Heart left ventricle (tissue), 16 donors: ENCODE measurements around the gene CCNB2. TPM values are rescaled to one million over a fixed set of nuclear protein-coding genes. Genes with fewer than 3 reads are reported as not detected.
"Not testable (repeated sequence)": the region's sequence is repeated elsewhere in the genome, so short reads cannot be mapped to it uniquely, and the experiment has no call there.

Experiments used
- ATAC-seq, 4 donors: fragments of 200-7000 bp; cut with Tn5 transposase; one replicate each; pipeline ENCODE4 v1.9.1; 2020 to 2022; ENCODE audit warnings: moderate library complexity in 4 of 4, mild to moderate bottlenecking in 3 of 4, moderate number of reproducible peaks in 1 of 4
- DNase-seq, 5 donors: peaks; one replicate each; pipeline ENCODE4 v3.0.0-alpha.2; 2020
- H3K27ac ChIP-seq, 12 donors: fragments of 200-600 bp; sonication (generic) in 4 of 12; one replicate each; pipeline versions ENCODE4 v1.5.0 to v1.8.0; 2016 to 2022; ENCODE audit warnings: mild to moderate bottlenecking in 2 of 12
- H3K27me3 ChIP-seq, 9 donors: fragments of 200-600 bp; sonication (generic) in 2 of 9; one replicate each; pipeline versions ENCODE4 v1.5.1 to v1.8.0; 2016 to 2022; ENCODE audit warnings: mild to moderate bottlenecking in 3 of 9
- H3K36me3 ChIP-seq, 9 donors: fragments of 200-600 bp; sonication (generic) in 2 of 9; one replicate each; pipeline versions ENCODE4 v1.5.0 to v1.8.0; 2018 to 2022; ENCODE audit warnings: mild to moderate bottlenecking in 2 of 9
- H3K4me1 ChIP-seq, 12 donors: fragments of 200-600 bp; sonication (generic) in 4 of 12; one replicate each; pipeline versions ENCODE4 v1.5.0 to v1.8.0; 2016 to 2022; ENCODE audit warnings: mild to moderate bottlenecking in 3 of 12
- H3K4me3 ChIP-seq, 12 donors: fragments of 200-600 bp; sonication (generic) in 4 of 12; one replicate each; pipeline versions ENCODE4 v1.5.0 to v1.8.0; 2017 to 2022; ENCODE audit warnings: mild to moderate bottlenecking in 9 of 12, moderate library complexity in 4 of 12
- H3K9me3 ChIP-seq, 12 donors: fragments of 200-600 bp; sonication (generic) in 4 of 12; one replicate each; pipeline versions ENCODE4 v1.5.0 to v1.8.0; 2016 to 2022; ENCODE audit warnings: mild to moderate bottlenecking in 1 of 12
- CTCF ChIP-seq, 12 donors: fragments of 200-600 bp; sonication (generic) in 4 of 12; IDR thresholded peaks; one replicate each; pipeline versions ENCODE4 v1.5.0 to v1.8.0; 2018 to 2022; ENCODE audit warnings: antibody characterized with exemption in 12 of 12, mild to moderate bottlenecking in 5 of 12
- POLR2A ChIP-seq, 2 donors: fragments of 450-650 bp; IDR thresholded peaks; one replicate each; pipeline ENCODE4 v1.6.1; 2017; ENCODE audit warnings: antibody characterized with exemption in 2 of 2, mild to moderate bottlenecking in 2 of 2, moderate library complexity in 2 of 2
- WGBS, 4 donors: extraction: QIAGEN DNeasy Blood & Tissue Kit in 2 of 4; methylation state at CpG; one replicate each; pipeline versions ENCODE4 v1.1.5 to v1.1.7; 2013 to 2018; 5-methylcytosine and 5-hydroxymethylcytosine counted together
- intact Hi-C, 10 donors: fragments of 100-400 bp; cut with DNase I; formaldehyde crosslinking; loops; one replicate each; pipeline versions ENCODE4 v1.11.1 to v1.14.2; 2022
- polyA plus RNA-seq, 2 donors: library from polyadenylated mRNA; stranded (reverse); fragments of 200-250 nt; gene quantifications; one replicate each; pipeline ENCODE4 v1.2.3, GENCODE V29; 2013
- total RNA-seq, 9 donors: library from RNA; depleted of rRNA in 2 of 9; stranded (reverse); fragments of >200 nt in 2 of 9; fragmentation: NEBNext Ultra II Directional in 3 of 9; extraction: Animal tissue kit (Norgen Biotek cat#: 25700) in 3 of 9; gene quantifications; one replicate each; pipeline versions ENCODE4 v1.1.0 to v1.2.4, GENCODE V29; 2016 to 2023
- donor health status: ischemic (EF 13 %, LVEDD 7.1; RV severe dilation, severe dysfunction).
- donor health status: healthy with polysubstance abuse.
- donor health status: DM: no; HTN: yes; CAD: no.
- donor health status: DM: no; HTN: no; CAD: no.
- donor health status: ischemic (EF 25% LVEDD 6.9; RV normal size, moderate dysfunction).
- donor health status: ischemic (EF 25% LVEDD 5.7; RV mildly dilated, moderate dysfunction).
- donor health status: healthy.
- donor health status: DM: yes; HTN: yes; CAD: no.
- donor health status: ischemic (EF 35%, LVEDD 5.7; RV mildly dilated, moderate dysfunction).
- donor health status: nonischemic (EF 11% LVEDD 7.7; RV severe dilation, severe dysfunction).
- donor health status: DM: yes; HTN: yes; CAD: no.
- donor health status: PGD.
- donor health status: ischemic (EF 29% LVEDD 5.4; RV normal size, mild dysfunction).
- donor health status: nonischemic (EF 23%, LVEDD 6.1; RV moderate dilation, normal function).

Gene CCNB2
- total and polyA plus RNA-seq, 11 donors: 0.18 to 6.3 (median 0.55) TPM; not detected in 3

- TF ChIP-seq CTCF (IDR thresholded peaks at IDR 0.05): no peak
- TF ChIP-seq POLR2A (IDR thresholded peaks at IDR 0.05): no peak
- DNase-seq (no peak), ATAC-seq (no peak)
- WGBS, 4 donors: 93 to 96% (median 95%) methylated on average over 5 of the region's 5 CpGs
- no peaks in the 10 kb centered on the region for H3K4me1 ChIP-seq
- H3K36me3 ChIP-seq: peaks cover 0 to 41% (median 0%) of the 10 kb centered on the region in 9 donors
- no peaks in the 10 kb centered on the region for H3K9me3 ChIP-seq
- intact Hi-C loops: no loop called here
- H3K27ac ChIP-seq: no peak overlapping the region
- no peaks in the 10 kb centered on the region for H3K27me3 ChIP-seq
- H3K4me3 ChIP-seq: no peak overlapping the region
Observed at GRCh38 chr15:59119625-59120024, 14.7 kb downstream of the CCNB2 start.

- intact Hi-C loops: no loop called here
- Histone ChIP-seq H3K36me3 (peaks cover 0 to 32% (median 0%) of the 10 kb centered on the region in 9 donors), H3K4me1 (no peaks in the 10 kb centered on the region), H3K4me3 (no peak overlapping the region), H3K9me3 (peaks cover 0 to 4% (median 0%) of the 10 kb centered on the region in 12 donors), H3K27ac (no peak overlapping the region), H3K27me3 (no peaks in the 10 kb centered on the region)
- no peak for ATAC-seq
- TF ChIP-seq CTCF (IDR thresholded peaks at IDR 0.05): no peak
- no peak for TF ChIP-seq POLR2A (IDR thresholded peaks at IDR 0.05)
- WGBS, 4 donors: 94 to 97% (median 96%) methylated on average over 5 of the region's 5 CpGs
- DNase-seq: no peak
Observed at GRCh38 chr15:59120937-59121336, 16.0 kb downstream of the CCNB2 start.

GRCh38 chr15:59124261-59124660 is 19.3 kb downstream of the CCNB2 start:
- ATAC-seq (no peak), DNase-seq (no peak)
- H3K36me3 ChIP-seq: peaks cover 0 to 5% (median 0%) of the 10 kb centered on the region in 9 donors
- TF ChIP-seq CTCF (IDR thresholded peaks at IDR 0.05) (no peak), POLR2A (IDR thresholded peaks at IDR 0.05) (no peak)
- WGBS, 4 donors: 96 to 100% (median 98%) methylated on average over 2 of the region's 2 CpGs
- intact Hi-C loops: no loop called here
- H3K9me3 ChIP-seq: peaks cover 0 to 26% (median 0%) of the 10 kb centered on the region in 12 donors
- no peak overlapping the region for H3K27ac ChIP-seq
- H3K27me3 ChIP-seq: no peaks in the 10 kb centered on the region
- no peak overlapping the region for H3K4me3 ChIP-seq
- H3K4me1 ChIP-seq: no peaks in the 10 kb centered on the region

GRCh38 chr15:59125683-59126082 is 20.7 kb downstream of the CCNB2 start:
- 97 to 99% (median 98%) methylated on average over 4 of the region's 4 CpGs for WGBS, 4 donors
- H3K4me1 ChIP-seq, H3K27me3 ChIP-seq, H3K36me3 ChIP-seq, DNase-seq, H3K4me3 ChIP-seq, intact Hi-C loops, ATAC-seq, H3K27ac ChIP-seq: not testable (repeated sequence)
- H3K9me3 ChIP-seq: peaks cover 0 to 32% (median 0%) of the 10 kb centered on the region in 12 donors

- H3K4me1 ChIP-seq, H3K27me3 ChIP-seq, DNase-seq, ATAC-seq, H3K4me3 ChIP-seq, H3K27ac ChIP-seq, intact Hi-C loops: not testable (repeated sequence)
- H3K36me3 ChIP-seq: peaks cover 0 to 15% (median 0%) of the 10 kb centered on the region in 9 donors
- peaks cover 0 to 32% (median 0%) of the 10 kb centered on the region in 12 donors for H3K9me3 ChIP-seq
- WGBS, 4 donors: 74 to 82% (median 80%) methylated on average over 1 of the region's 1 CpG
Observed at GRCh38 chr15:59127255-59127654, 22.3 kb downstream of the CCNB2 start.
